Renal pelvis (tissue), 12 donors: Measurements from ENCODE around the gene UBQLN4. TPM values are rescaled to one million over a fixed set of nuclear protein-coding genes. Genes with fewer than 3 reads are reported as not detected.

Source experiments
- DNase-seq: peaks from one replicate; pipeline ENCODE4 v3.0.0-alpha.2; 2013
- long read RNA-seq, 16 experiments: transcript quantifications; one replicate each; lab custom pipeline, GENCODE V29; 2026
- polyA plus RNA-seq, 3 donors: library from polyadenylated mRNA; unstranded; fragments of 120-200 nt; gene quantifications; one replicate each; pipeline ENCODE4 v1.2.1, GENCODE V29; 2013; ENCODE audit not compliant: insufficient read length in 3 of 3

Gene UBQLN4
- 10 to 100 TPM; 57.5 to 59.6 (median 58.5) TPM for polyA plus RNA-seq
- long read RNA-seq, donor 1, partial matches to known transcripts = 22 of 24 reads
- long read RNA-seq, donor 1, other reads (novel, unspliced or antisense) = 0 of 24 reads
- long read RNA-seq, donor 2, transcript UBQLN4-201 (11 exons, 3,576 nt) = major isoform, 8 of 19 reads
- long read RNA-seq, donor 2, partial matches to known transcripts = 11 of 19 reads
- long read RNA-seq, donor 2, other reads (novel, unspliced or antisense) = 0 of 19 reads
- long read RNA-seq, donor 3, transcript UBQLN4-201 (11 exons, 3,576 nt) = major isoform, 6 of 15 reads
- long read RNA-seq, donor 3, partial matches to known transcripts = 9 of 15 reads
- long read RNA-seq, donor 3, other reads (novel, unspliced or antisense) = 0 of 15 reads
- long read RNA-seq, donor 4, partial matches to known transcripts = 0 of 2 reads
- long read RNA-seq, donor 4, other reads (novel, unspliced or antisense) = 0 of 2 reads
- long read RNA-seq, donor 5, partial matches to known transcripts = 9 of 10 reads
- long read RNA-seq, donor 5, other reads (novel, unspliced or antisense) = 0 of 10 reads
- long read RNA-seq, donor 6, transcript UBQLN4-201 (11 exons, 3,576 nt) = major isoform, 5 of 5 reads
- long read RNA-seq, donor 6, partial matches to known transcripts = 0 of 5 reads
- long read RNA-seq, donor 6, other reads (novel, unspliced or antisense) = 0 of 5 reads
- long read RNA-seq, donor 7, partial matches to known transcripts = 119 of 265 reads
- long read RNA-seq, donor 7, other reads (novel, unspliced or antisense) = 145 of 265 reads
- long read RNA-seq, donor 8, partial matches to known transcripts = 5 of 7 reads
- long read RNA-seq, donor 8, other reads (novel, unspliced or antisense) = 0 of 7 reads
- long read RNA-seq, donor 9, partial matches to known transcripts = 23 of 27 reads
- long read RNA-seq, donor 9, other reads (novel, unspliced or antisense) = 0 of 27 reads
- long read RNA-seq, donor 10, partial matches to known transcripts = 24 of 28 reads
- long read RNA-seq, donor 10, other reads (novel, unspliced or antisense) = 0 of 28 reads
- long read RNA-seq, donor 11, partial matches to known transcripts = 14 of 15 reads
- long read RNA-seq, donor 11, other reads (novel, unspliced or antisense) = 0 of 15 reads
- long read RNA-seq, donor 12, transcript UBQLN4-201 (11 exons, 3,576 nt) = major isoform, 6 of 180 reads
- long read RNA-seq, donor 12, partial matches to known transcripts = 50 of 180 reads
- long read RNA-seq, donor 12, other reads (novel, unspliced or antisense) = 123 of 180 reads
- long read RNA-seq, donor 13 = 0 reads
- long read RNA-seq, donor 14 = 0 reads
- long read RNA-seq, donor 15, transcript UBQLN4-201 (11 exons, 3,576 nt) = major isoform, 9 of 24 reads
- long read RNA-seq, donor 15, partial matches to known transcripts = 14 of 24 reads
- long read RNA-seq, donor 15, other reads (novel, unspliced or antisense) = 0 of 24 reads
- long read RNA-seq, donor 16, partial matches to known transcripts = 10 of 13 reads
- long read RNA-seq, donor 16, other reads (novel, unspliced or antisense) = 0 of 13 reads

DNA sequence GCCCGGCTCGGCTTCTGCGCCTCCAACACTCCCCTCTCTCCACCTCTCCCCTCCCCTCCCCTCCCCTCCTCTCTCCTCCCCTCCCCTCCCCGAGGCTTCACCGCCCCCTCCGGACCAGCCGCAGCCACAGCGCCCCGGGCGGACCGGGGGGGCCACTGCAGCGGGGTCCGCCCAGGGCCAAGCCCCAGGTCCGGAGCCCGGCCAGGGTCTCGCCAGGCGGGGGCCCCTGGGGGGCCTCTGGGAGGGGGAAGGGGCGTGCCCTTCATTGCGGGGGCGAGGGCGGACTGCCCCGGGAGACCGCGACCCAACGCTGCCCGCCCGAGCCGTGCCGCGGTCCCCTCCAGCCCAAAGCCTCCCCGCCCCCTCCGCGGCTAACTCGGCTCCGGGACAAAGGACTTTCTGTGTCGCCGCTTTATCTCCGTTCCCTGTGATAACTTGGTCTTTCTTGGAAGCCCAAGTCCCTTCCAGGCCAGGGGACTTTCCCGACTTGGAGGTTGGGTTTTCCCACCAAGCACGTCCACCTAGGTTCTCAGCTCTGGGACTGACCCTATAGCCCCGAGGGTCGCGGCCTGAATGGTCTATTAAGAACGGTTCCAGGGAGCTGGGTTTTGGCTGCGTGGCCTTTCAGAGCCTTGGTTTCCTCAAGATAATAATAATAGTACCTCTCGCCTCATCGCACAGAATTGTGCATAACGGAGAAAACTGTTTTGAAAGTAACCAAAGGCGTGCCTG is at the start of gene UBQLN4:
UBQLN4 (minus strand) TSS at position 31 of the 732 bp plus-strand sequence. CDS start 97 bp downstream, outside the sequence.
- peak; percentile 88 for DNase-seq

DNA sequence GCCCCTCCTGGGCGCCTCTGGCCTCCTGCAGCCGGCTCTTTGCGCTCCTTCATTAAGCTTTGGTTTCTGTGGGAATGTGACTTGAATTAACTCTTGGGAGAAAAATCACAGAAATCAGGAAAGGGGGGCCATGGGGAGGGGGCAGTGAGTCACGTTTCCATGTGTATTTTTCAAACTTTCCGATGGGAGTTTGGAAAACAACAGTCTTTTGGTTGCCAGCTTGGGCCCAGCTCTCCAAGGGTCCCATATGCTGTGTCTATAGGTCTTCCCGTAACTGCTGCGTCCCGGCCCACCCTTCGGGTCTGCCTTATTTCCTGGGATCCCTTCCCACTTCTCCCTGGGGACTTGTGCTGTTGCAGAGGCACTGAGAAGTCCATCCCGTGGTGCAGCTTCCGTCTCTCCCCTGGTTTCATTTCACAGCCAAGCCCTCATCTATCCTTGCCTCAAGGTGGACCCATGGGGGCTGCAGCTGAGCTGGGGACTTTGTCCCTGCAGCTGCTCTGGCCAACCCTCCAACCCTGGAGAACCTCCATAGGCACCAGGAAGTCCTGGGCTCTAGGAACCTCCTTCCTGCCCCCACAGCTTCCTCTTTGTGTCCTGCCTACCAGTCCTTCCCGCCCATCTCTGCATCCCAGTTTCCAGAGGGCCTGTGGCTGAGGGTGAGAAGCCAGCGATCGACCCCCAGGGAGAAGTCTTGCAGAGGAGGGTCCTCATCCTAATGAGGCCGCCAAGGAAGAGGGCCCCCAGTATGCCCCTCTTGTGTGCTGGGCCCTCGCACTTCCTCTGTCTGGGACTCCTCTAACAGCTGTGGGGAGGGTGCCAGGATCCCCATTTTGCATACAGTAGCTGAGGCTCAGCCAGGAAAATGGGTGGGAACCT is 49.3 kb upstream of the UBQLN4 start:
- no peak for DNase-seq

DNA sequence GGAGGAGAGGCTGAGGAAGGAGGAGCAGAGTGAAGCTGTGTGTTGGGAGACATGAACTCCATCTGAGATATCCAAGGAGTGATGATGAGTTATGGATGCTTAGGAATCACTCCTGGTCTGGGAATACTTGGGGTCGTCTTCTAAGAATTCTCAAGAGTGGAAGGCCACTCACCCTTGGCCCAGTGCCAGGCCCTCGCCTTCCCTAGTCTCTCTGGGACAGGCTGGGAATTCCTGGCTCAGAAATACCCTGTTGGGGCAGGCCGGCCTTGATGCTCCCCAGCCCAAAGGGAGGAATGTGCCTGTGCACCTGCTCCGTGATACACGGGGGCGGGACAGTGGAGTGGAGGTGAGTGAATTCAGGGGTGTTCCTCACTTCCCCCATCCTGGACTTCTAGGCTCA is 48.3 kb upstream of the UBQLN4 start:
- no peak for DNase-seq

DNA sequence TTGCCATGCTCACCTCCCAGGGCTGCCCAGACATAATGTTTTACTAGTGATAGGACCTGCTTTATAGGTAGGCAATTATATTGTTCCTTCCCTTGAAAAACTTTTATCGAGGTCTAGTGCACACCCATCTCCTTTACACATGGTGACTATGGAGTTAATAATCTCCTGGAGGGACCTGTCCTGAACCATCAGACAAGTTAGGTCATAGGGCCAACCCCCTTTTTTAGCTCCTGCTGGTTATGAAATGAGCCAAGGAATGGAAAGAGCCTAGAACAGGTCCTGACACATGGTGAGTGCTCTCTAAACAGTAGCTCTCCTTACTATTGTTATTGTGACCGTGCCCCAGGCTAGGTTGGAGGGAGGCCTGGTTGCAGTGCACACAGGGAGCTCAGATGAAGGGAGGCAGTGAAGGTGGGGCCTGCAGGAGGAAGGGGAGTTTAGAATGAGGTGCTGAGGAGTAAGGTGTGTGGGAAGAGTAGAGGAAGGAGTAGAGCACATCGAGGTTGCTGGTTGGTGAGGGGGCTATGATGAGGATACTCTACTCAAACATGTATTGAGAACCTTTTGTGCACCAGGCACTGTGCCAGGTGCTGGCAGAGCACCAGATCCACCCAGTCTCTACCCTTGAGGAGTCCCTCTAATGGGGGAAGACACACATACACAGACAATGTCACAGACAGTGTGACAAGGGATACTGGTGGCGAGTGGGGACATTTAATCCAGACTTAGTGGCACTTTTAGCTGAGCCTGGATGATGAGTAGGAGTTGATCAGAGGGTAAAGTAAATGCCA is 46.8 kb upstream of the UBQLN4 start:
- no peak for DNase-seq

DNA sequence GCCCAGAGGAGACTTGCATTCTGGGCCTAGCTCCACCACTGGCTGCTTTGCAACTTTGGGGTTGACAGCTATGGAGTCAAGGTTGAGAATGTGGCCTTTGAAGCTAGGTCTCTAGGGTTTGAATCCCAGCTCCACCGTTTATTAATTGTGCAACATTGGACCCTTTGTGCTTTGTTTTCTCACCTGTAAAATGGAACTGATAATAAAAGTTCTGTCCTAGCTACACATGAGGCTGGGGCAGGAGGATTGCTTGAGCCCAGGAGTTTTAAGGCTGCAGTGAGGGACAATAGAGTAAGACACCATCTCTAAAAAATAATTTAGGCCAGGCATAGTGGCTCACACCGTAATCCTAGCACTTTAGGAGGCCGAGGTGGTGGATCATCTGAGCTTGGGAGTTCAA is 45.7 kb upstream of the UBQLN4 start:
- DNase-seq = no peak

DNA sequence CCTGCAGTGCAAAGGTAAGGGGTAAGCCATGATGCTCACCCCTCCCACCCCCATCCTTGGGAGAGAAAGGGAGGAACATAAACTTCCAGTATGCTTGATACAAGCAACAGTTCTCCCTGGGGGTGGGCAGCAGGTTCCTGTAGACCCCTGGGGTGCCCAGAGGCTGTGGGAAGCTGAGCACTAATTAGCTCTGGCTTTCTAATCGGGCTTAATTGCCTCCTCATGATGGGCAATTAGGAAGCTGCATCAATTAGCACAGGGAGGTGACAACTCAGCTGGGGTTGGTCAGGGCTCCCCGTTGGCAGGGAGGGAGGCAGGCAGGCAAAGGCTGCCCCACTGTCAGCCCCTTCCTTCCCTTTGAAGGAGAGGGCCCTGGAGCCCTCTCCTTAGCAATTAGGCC is 45.2 kb upstream of the UBQLN4 start:
- DNase-seq = no peak

DNA sequence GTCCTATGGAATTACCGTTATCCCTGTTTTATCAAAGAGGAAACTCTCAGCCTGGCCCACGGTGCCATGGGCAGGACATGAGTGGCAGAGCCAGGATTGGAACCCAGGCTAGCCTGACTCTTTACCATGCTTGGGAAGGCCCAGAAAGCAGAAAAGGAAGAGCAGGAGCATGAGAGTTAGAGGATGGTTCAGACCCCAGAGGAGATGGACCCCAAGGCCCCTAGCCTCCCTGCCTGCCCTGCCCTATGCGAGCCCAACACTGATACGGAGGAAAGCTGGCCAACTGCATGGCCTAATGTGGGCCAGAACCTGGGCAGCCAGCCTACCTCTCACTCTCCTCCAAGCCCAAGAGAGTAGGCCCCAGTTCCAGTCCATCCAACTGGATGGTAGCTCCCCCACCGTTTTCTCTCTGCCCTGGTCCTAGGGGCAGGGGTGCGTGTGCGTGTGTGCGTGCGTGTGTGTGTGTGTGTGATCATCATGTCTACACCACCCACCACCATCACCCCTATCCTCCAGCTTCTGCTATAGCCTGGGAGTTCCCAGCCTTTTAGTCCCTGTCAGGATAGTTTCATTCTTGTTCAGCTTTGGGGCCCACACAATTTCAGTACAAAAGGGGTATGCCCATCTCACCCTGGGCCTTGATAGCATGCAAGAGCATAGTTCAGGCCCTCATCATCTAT is 44.0 kb upstream of the UBQLN4 start:
- no peak for DNase-seq

DNA sequence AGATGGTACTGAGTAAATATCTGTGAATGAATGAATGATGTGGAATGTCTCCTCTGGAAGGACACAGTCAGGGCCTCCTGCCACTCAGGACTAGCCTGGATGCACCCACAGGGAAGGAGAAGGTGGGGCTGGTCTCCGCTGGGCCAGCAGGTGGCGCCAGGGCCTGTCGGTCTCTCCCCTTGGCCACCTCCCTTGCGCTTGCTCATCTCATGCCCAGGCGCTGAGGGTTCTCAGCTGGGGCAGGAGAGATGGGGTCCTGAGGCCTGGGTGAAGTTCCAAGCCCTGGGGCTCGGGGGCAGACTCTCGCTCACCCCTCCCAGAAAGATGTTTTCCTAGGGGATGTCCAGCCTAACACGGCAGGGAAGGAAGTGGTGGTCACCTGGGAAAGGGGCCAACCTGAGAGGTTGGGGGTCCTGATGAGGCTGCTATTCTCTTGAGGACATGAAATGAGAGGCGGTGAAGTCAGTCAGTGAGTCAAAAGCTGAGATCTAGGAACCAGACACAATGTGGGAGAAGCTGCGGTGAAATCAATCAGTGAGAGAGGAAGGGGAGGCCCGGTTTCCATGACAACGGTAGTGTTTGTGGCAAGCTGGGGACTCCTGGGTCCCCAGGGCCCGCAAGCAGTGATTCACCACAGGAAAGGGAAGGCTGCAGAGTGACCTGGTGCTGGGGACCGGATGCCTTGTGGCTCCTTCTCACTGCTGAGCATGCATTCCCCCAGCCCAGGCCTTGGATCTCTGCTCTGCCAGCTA is 43.2 kb upstream of the UBQLN4 start:
- peak; percentile 66 for DNase-seq

DNA sequence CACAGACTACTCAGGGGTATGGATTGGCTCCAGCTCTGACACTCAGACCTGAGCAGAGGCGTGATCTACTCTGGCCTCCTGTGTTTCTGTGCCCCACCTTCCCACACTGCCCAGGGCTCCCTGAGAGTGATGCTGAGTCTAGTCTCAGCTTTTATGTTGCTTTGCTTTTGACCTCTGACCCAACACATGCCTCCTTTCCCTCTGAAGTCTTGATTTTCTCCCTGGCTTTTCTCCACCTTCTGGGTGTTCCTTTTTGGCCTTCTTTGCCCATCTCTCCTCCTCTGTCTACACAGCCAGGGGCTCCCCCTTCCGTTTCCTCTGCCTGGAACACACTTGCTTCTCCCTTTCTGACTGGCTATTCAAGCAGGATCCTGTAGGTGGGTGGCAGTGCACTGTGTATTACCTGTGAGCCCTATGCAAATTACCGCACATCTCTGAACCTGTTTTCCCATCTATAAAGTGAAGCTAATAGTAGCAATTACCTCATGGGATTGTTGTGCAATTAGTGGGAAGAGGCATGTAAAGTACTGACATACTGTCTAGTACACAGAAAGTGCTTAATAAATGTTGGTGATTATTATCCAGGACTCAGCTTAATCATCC is 42.4 kb upstream of the UBQLN4 start:
- DNase-seq = no peak

DNA sequence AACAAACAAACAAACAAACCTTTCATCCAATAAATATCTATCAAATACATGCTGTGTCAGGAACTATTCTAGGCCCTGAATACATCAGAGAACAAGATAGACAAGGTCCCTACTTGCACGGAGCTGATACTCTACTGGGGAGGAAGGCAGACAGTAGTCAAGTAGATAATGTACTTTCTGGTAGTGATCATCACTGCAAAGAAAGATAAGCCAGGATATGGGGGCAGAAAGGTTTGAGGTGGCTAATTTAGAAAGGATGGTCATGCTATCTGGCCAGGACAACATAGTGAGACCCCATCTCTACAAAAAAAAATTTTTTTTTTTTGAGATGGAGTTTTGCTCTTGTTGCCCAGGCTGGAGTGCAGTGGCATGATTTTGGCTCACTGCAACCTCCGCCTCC is 38.0 kb upstream of the UBQLN4 start:
- DNase-seq = no peak

DNA sequence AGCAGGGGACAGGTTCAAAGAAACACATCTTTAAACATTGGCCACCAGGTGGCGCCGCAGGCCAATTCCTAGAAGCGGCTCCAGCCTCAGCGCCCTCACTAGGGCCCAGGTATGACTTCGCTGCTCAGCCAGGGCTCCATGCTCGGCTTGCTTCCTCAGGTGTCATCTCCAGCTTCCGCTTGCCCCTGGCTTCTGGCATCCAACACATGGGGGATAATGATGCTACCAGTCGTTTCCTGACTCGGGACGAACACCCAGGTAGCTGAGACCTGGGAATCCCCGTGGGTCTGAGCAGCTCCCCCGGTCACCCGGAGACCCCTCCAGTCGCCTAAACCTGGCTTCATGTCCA is 37.2 kb upstream of the UBQLN4 start:
- DNase-seq = peak; percentile 82

DNA sequence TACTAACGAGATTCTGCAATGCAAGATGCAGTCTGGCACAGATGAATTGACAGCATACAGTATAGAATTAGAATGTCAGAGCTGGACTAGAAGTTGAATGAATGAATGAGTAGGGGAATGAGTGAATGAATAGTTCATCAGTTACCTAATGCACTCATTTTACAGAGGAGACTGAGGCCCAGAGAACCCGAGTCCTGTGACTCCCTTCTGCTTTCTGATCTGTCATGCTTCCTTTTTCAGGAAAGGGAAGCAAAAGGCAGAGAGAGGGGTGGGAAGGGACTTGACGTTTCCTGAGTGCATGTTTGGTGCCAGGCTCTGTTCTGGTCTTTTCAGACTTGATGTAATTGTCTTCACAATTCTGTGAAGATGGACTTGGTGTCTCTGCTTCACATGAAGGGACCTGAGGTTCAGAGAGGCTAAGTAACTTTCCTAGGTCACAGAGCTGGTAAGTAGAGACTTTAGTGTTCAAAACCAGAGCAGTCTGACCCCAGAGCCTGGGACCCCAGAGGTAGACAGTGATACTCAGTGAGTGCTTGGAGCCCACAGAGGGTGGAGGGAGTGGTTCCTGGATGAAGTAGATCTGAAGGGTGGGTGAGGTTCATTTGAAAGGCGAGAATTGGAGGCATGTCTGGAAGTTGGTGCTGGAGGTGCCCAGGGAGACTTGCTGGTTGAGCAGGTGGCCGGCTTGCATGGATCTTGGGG is 36.7 kb upstream of the UBQLN4 start:
- no peak for DNase-seq

DNA sequence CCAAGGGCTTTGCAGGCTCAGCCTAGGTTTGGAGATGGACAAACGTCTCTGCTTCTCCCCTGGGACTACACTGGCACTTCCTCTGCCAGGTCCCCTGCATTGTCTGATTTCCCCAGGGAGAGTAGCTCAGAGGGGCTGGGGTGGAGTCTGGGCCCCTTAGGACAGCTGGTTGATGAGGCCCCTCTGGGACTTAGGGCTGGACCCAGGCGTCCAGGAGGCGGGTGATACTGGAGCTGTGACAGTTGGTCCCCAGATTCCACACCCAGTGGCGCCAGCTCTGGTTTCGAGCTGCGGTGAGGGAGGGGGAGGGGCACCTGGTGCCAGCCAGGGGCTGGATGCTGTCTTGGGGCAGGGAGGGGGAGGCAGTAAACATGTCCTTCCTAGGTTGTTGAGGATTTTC is 36.1 kb upstream of the UBQLN4 start:
- no peak for DNase-seq

DNA sequence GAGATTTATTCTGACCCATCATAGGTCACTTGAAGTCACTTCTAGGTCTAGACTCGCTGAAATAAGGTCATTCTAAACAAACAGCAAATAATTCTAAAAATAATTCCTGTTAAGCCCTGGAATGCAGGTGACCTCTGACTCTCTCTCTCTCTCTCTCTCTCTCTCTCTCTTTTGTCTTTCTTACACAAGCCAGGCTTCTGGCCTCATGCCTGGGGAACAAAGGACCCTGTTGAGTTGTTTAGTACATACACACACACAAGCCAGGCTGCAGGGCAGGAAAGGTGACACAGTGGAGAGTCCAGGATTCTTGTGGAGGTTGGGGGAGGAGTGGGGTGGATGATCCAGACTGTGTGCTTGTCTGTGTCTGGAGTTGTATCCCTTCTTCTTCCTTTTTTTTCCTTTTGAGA is 32.7 kb upstream of the UBQLN4 start:
- no peak for DNase-seq

DNA sequence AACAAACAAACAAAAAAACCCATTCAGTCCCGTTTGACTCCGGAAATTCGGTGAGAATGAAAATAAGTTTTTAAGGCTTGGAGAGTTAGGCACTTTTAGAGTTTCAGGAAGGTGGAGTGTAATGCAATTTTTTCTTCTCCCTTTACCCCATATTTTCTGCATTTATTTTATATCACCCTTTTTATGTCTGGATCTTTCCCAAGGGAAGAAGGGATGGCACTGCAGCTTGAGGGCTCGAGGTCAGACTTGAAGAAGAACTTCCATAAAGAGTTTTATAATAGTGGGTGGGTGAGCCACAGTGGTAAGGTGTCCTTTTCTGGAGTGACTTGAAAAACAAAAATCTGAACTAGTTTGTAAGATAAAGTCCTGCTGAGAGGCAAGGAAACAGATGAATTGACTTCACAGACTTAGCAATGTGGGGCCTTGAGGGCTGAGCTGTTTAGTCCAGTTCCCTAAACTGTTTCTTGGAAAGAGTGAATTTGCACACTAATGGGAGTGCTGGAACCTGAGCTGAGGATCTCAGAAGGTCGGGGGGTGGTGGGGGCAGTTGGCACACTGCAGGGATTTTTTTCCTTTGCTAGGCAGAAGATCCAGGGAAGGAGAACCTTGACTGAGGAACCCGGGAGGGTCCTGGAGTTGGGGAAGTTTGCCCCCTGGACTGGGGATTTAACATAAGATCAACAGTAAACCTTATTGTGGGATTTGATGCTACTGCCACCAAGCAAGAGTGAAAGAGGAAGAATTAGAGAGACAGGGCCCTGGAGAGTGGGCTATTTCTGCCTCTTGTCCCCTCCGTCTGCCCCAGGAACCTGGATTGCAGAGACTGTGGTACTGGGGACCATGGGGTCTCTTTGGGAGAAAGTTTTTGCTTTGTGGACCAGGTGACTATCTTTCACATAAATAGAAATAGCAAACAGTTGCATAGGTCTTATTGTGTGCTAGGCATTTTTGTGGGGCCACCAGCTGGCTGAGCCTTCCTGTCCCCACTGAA is 30.5 kb upstream of the UBQLN4 start:
- no peak for DNase-seq
